MCF 10A (cell line): ENCODE measurements around the gene ADGRF1. TPM values are rescaled to one million over a fixed set of nuclear protein-coding genes. Genes with fewer than 3 reads are reported as not detected.
A peak's percentile ranks its signal among the peaks of the same experiment; 100 is the strongest.
"Not testable (repeated sequence)": the region's sequence is repeated elsewhere in the genome, so short reads cannot be mapped to it uniquely, and the experiment has no call there.

Experiments used
- BruUV-seq: library from RNA; stranded (reverse); fragments of 400-500 nt; replicated peaks from 2 replicates; lab custom pipeline; 2021; lab: Mats Ljungman, UMichigan
- CTCF ChIA-PET: fragments of 300-600 bp; sonication (Branson Sonifier 250); formaldehyde crosslinking; extraction: SDS; loops from one replicate; lab custom pipeline; 2021; ENCODE audit warnings: antibody characterized with exemption, inconsistent platforms; lab: Yijun Ruan, JAX
- POLR2A ChIA-PET: fragments of 300-600, 350-650 bp; sonication (Branson Sonifier 250); formaldehyde crosslinking; extraction: SDS; loops from one replicate; lab custom pipeline; 2020; ENCODE audit warnings: antibody characterized with exemption, inconsistent platforms; lab: Yijun Ruan, JAX
- DNase-seq: peaks from one replicate; pipeline ENCODE4 v3.0.0-alpha.2; 2018; ENCODE audit not compliant: unreplicated experiment
- H3K27ac Mint-ChIP-seq: one replicate; pipeline ENCODE4 v1.8.0; 2022; ENCODE audit warnings: mild to moderate bottlenecking, low read depth, mixed read lengths; ENCODE audit not compliant: unreplicated experiment
- H3K27me3 Mint-ChIP-seq: one replicate; pipeline ENCODE4 v1.8.0; 2022; ENCODE audit warnings: mixed read lengths; ENCODE audit not compliant: insufficient read depth, unreplicated experiment
- H3K36me3 Mint-ChIP-seq: one replicate; pipeline ENCODE4 v1.8.0; 2022; ENCODE audit warnings: mild to moderate bottlenecking, moderate library complexity, mixed read lengths; ENCODE audit not compliant: insufficient read depth, unreplicated experiment
- H3K4me1 Mint-ChIP-seq: one replicate; pipeline ENCODE4 v1.8.0; 2022; ENCODE audit warnings: mixed read lengths; ENCODE audit not compliant: insufficient read depth, unreplicated experiment
- H3K4me3 Mint-ChIP-seq: one replicate; pipeline ENCODE4 v1.8.0; 2022; ENCODE audit warnings: mild to moderate bottlenecking, moderate library complexity, mixed read lengths; ENCODE audit not compliant: unreplicated experiment
- H3K9me3 Mint-ChIP-seq: one replicate; pipeline ENCODE4 v1.8.0; 2022; ENCODE audit warnings: mixed read lengths; ENCODE audit not compliant: unreplicated experiment
- CTCF ChIP-seq: fragments of 200-600 bp; IDR thresholded peaks from one replicate; pipeline ENCODE4 v1.8.0; 2022; ENCODE audit warnings: antibody characterized with exemption, mild to moderate bottlenecking; ENCODE audit not compliant: unreplicated experiment
- intact Hi-C: fragments of 100-400 bp; cut with micrococcal nuclease; formaldehyde crosslinking; loops from 2 replicates; pipeline ENCODE4 v1.14.1; 2022
- total RNA-seq: library from RNA; stranded (reverse); gene quantifications from 2 replicates; pipeline ENCODE4 v1.2.3, GENCODE V29; 2022

Gene ADGRF1
- total RNA-seq, 1 experiment from 2014 or later, result 3.5 TPM

- no TSS peak for BruUV-seq
- H3K36me3 Mint-ChIP-seq, result no peaks in the 10 kb centered on the region
These were observed 14.7 kb upstream of the ADGRF1 start for GRCh38 chr6:47056832-47057231.

GRCh38 chr6:47054302-47054701, 12.2 kb upstream of the ADGRF1 start:
- POLR2A ChIA-PET, result interaction anchor here (1.5 kb wide), 1 partner anchor 12 kb away, joined by 3 read pairs; no protein-coding TSS in a partner anchor
- DNase-seq, intact Hi-C loops, H3K4me3 Mint-ChIP-seq, H3K36me3 Mint-ChIP-seq, CTCF ChIA-PET, H3K9me3 Mint-ChIP-seq, H3K27me3 Mint-ChIP-seq, H3K27ac Mint-ChIP-seq, BruUV-seq: not testable (repeated sequence)
- peaks cover 17% of the 10 kb centered on the region for H3K4me1 Mint-ChIP-seq

More at GRCh38 chr6:47056832-47057231, 14.7 kb upstream of the ADGRF1 start:
- H3K27me3 Mint-ChIP-seq, result no peaks in the 10 kb centered on the region
- no peak overlapping the region for H3K27ac Mint-ChIP-seq
- no peak for DNase-seq
- ChIA-PET POLR2A (interaction anchor here (0.6 to 1.2 kb wide), 2 partner anchors 9 to 130 kb away, joined by 3 read pairs; no protein-coding TSS in a partner anchor), CTCF (interaction anchor here (0.8 to 1.0 kb wide), 2 partner anchors 10 to 26 kb away, joined by 3 to 4 read pairs; no protein-coding TSS in a partner anchor)
- TF ChIP-seq CTCF, result no peak
- peaks cover 27% of the 10 kb centered on the region for H3K4me1 Mint-ChIP-seq
- no peaks in the 10 kb centered on the region for H3K9me3 Mint-ChIP-seq
- intact Hi-C loops, result no loop called here
- no peak overlapping the region for H3K4me3 Mint-ChIP-seq

- H3K4me1 Mint-ChIP-seq, result peaks cover 31% of the 10 kb centered on the region
- no peaks in the 10 kb centered on the region for H3K9me3 Mint-ChIP-seq
- DNase-seq, result no peak
- H3K36me3 Mint-ChIP-seq, result peaks cover 7% of the 10 kb centered on the region
- ChIA-PET POLR2A (interaction anchor here (0.7 to 1.0 kb wide), 2 partner anchors 14 to 200 kb away, joined by 4 read pairs; no protein-coding TSS in a partner anchor), CTCF (interaction anchor here (0.5 to 3.8 kb wide), 13 partner anchors 11 to 682 kb away, joined by 3 to 38 read pairs (median 4); no protein-coding TSS in a partner anchor)
- no peaks in the 10 kb centered on the region for H3K27me3 Mint-ChIP-seq
- BruUV-seq, result no TSS peak
- no peak overlapping the region for H3K4me3 Mint-ChIP-seq
- intact Hi-C loops, result loop anchor here (5.0 to 10.0 kb wide), 3 partner anchors 121 to 331 kb away; no protein-coding TSS in a partner anchor
- H3K27ac Mint-ChIP-seq, result no peak overlapping the region
- no peak for TF ChIP-seq CTCF
These were observed 6.5 kb upstream of the ADGRF1 start for GRCh38 chr6:47048638-47049037.

DNA sequence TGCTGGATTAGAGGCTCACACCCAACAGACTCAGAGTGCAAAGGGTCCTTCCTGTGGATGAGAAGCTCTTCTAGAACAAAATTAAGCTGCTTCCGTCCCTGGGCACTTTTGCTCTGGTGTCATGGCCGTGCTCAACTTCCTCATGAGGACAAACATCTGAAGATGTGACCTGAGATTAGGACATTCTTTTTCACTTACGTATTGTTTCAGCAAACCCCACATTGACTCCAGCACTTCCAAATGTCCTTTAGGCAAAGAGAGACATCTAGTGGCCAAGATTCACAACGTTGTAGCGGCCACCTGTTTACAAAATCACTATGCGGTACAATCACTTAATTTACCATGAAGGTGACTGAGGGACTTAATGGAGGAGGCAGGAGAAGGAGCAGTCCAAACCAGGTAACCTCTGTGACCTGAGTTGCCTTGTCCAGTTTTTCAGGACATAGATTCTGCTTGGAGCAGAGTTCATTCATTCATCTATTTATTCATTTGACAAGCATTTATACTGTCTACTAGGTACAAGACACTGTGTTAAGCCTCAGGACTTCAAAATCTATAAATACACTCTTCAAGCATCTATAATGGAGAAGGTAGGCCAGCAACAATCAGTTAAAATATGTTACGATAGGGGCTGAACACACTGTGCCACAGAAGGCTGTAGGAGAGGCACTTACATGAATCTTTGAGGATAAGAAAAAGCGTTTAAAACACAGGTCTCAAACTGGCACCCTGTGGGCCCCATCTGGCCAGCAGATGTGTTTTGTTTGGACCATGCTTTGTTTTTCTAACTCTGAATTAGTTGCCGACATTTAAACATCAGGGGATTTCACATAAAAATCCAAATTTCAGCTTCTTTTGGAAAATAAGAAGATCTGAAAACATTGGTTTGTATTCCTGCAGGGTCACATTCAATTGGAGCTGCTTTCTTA, 5.6 kb upstream of the ADGRF1 start:
- Mint-ChIP-seq H3K4me3 (no peak overlapping the region), H3K27me3 (no peaks in the 10 kb centered on the region), H3K4me1 (peaks cover 31% of the 10 kb centered on the region), H3K27ac (peak overlapping the region; percentile 5), H3K36me3 (peaks cover 7% of the 10 kb centered on the region), H3K9me3 (no peaks in the 10 kb centered on the region)
- ChIA-PET CTCF (interaction anchor here (0.5 to 3.8 kb wide), 29 partner anchors 11 to 681 kb away, joined by 3 to 38 read pairs (median 4); no protein-coding TSS in a partner anchor), POLR2A (interaction anchor here (0.7 to 1.4 kb wide), 5 partner anchors 10 to 199 kb away, joined by 3 to 8 read pairs (median 4); no protein-coding TSS in a partner anchor)
- no TSS peak for BruUV-seq
- intact Hi-C loops, result loop anchor here (1.0 to 10.0 kb wide), 8 partner anchors 56 to 626 kb away; no protein-coding TSS in a partner anchor
- DNase-seq, result peak; percentile 79
- TF ChIP-seq CTCF, result peak; percentile 74
